ENCODE measurements around the gene BLOC1S4. TPM values are rescaled to one million over a fixed set of nuclear protein-coding genes. Genes with fewer than 3 reads are reported as not detected.
"Not testable (repeated sequence)": the region's sequence is repeated elsewhere in the genome, so short reads cannot be mapped to it uniquely, and the experiment has no call there.

BLOC1S4 gene
- total RNA-seq, 1 experiment from 2014 or later = 14.9 TPM

DNA sequence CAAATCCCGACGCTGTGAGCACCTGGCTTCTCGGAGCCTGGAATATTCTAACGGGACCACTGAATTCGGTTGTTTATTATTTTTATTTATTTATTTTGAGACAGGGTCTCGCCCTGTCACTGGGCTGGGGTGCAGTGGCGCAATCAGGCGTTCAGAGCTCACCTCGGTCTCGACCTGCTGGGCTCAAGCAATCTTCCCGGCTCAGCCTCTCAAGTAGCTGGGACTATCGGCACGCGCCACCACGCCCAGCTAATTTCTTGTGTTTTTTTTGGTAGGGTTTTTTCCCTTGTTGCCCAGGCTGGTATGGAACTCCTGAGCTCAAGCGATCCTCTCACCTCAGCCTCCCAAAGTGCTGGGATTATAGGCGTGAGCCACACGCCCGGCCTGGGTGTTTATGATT lies 43.8 kb upstream of the BLOC1S4 start:
- H3K56ac ChIP-seq (ENCODE audit: insufficient read length, low read depth, low read length) = no peak overlapping the region
- peaks cover 6% of the 10 kb centered on the region in 2 experiments; a peak in 2 of 5 replicates for H3K9me3 Mint-ChIP-seq
- H3K27me3 Mint-ChIP-seq (ENCODE audit: low read depth) = peaks cover 26% of the 10 kb centered on the region
- peaks cover 23 to 27% (median 25%) of the 10 kb centered on the region in 3 experiments for H3K36me3 Mint-ChIP-seq (ENCODE audit: insufficient read depth in 1 of 3, low read depth in 3 of 3)
- H2BK12ac ChIP-seq (ENCODE audit: insufficient read length, low read depth, low read length) = no peak overlapping the region
- H4K20me1 ChIP-seq (ENCODE audit: control insufficient read depth, insufficient read depth, insufficient read length) = no peaks in the 10 kb centered on the region
- no peak overlapping the region for H3K4ac ChIP-seq (ENCODE audit: low read depth, low read length)
- H2AK5ac ChIP-seq (ENCODE audit: insufficient read length, low read length) = no peak overlapping the region
- no peak overlapping the region for H2BK15ac ChIP-seq (ENCODE audit: low read depth, low read length)
- no peak overlapping the region for H4K91ac ChIP-seq (ENCODE audit: insufficient read length, low read depth, low read length)
- peaks cover 29 to 33% of the 10 kb centered on the region in 2 experiments for H3K4me1 Mint-ChIP-seq
- no peak overlapping the region for H2BK20ac ChIP-seq (ENCODE audit: low read depth, low read length, poor library complexity, severe bottlenecking)
- peaks cover 5% of the 10 kb centered on the region for H3K23me2 ChIP-seq (ENCODE audit: insufficient read length, low read depth, low read length, poor library complexity, severe bottlenecking)
- DNase-seq = no peak
- H3K23ac ChIP-seq (ENCODE audit: insufficient read length, low read depth, low read length) = no peak overlapping the region
- H3K27ac Mint-ChIP-seq = no peak overlapping the region
- H3K4me3 Mint-ChIP-seq = no peak overlapping the region
- no peak overlapping the region for H2AFZ ChIP-seq (ENCODE audit: low read length)
- H2BK5ac ChIP-seq (ENCODE audit: insufficient read length, low read length) = no peak overlapping the region
- H4K8ac ChIP-seq (replicated peaks; ENCODE audit: insufficient read length, low read depth, low read length) = no peak overlapping the region
- TF ChIP-seq, protein P1, sequence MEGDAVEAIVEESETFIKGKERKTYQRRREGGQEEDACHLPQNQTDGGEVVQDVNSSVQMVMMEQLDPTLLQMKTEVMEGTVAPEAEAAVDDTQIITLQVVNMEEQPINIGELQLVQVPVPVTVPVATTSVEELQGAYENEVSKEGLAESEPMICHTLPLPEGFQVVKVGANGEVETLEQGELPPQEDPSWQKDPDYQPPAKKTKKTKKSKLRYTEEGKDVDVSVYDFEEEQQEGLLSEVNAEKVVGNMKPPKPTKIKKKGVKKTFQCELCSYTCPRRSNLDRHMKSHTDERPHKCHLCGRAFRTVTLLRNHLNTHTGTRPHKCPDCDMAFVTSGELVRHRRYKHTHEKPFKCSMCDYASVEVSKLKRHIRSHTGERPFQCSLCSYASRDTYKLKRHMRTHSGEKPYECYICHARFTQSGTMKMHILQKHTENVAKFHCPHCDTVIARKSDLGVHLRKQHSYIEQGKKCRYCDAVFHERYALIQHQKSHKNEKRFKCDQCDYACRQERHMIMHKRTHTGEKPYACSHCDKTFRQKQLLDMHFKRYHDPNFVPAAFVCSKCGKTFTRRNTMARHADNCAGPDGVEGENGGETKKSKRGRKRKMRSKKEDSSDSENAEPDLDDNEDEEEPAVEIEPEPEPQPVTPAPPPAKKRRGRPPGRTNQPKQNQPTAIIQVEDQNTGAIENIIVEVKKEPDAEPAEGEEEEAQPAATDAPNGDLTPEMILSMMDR (conservative IDR thresholded peaks at IDR 0.05) = no peak
- no peak overlapping the region for H3K27ac ChIP-seq (ENCODE audit: insufficient read length, low read depth, low read length)
- no peak overlapping the region for H3K4me2 ChIP-seq (ENCODE audit: insufficient read depth, insufficient read length, low read length)
- WGBS (ENCODE audit: extremely low coverage, insufficient read length, low lambda C conversion rate) = no CpG with 5 or more reads among the region's 19 CpGs
- no peak overlapping the region for H3K14ac ChIP-seq (ENCODE audit: insufficient read depth, low read length)
- H3K79me1 ChIP-seq (ENCODE audit: insufficient read depth, low read depth, low read length, poor library complexity, severe bottlenecking) = peaks cover 6% of the 10 kb centered on the region
- no peaks in the 10 kb centered on the region; the same call in 1 of the 2 replicates for H3K27me3 ChIP-seq (ENCODE audit: insufficient read depth, low read length)
- H3K79me2 ChIP-seq (ENCODE audit: insufficient read depth, low read length) = peaks cover 12% of the 10 kb centered on the region; the same call in 1 of the 2 replicates
- H3K4me1 ChIP-seq (ENCODE audit: insufficient read depth, low read length) = peaks cover 5% of the 10 kb centered on the region
- H3K9me3 ChIP-seq (ENCODE audit: control insufficient read depth, low read depth, low read length) = no peaks in the 10 kb centered on the region
- no peak overlapping the region for H3K9ac ChIP-seq (ENCODE audit: extremely low read depth, insufficient read length, low read length)
- H4K5ac ChIP-seq (ENCODE audit: insufficient read length, low read depth, low read length) = no peak overlapping the region
- H3T11ph ChIP-seq (ENCODE audit: low read length) = no peak overlapping the region
- H3K18ac ChIP-seq (ENCODE audit: insufficient read length, low read depth, low read length) = no peak overlapping the region
- no peak overlapping the region for H2BK120ac ChIP-seq (ENCODE audit: low read depth, low read length, poor library complexity, severe bottlenecking)

DNA sequence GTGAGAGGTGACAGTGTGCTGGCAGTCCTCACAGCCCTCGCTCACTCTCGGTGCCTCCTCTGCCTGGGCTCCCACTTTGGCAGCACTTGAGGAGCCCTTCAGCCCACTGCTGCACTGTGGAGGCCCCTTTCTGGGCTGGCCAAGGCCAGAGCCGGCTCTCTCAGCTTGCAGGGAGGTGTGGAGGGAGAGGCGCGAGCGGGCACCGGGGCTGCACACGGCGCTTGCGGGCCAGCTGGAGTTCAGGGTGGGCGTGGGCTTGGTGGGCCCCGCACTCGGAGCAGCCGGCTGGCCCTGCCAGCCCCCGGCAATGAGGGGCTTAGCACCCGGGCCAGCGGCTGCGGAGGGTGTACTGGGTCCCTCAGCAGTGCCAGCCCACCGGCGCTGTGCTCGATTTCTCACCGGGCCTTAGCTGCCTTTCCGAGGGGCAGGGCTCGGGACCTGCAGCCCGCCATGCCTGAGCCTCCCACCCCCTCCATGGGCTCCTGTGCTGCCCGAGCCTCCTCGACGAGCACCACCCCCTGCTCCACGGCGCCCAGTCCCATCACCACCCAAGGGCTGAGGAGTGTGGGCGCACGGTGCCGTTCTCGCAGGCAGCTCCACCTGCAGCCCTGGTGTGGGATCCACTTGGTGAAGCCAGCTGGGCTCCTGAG lies 43.3 kb upstream of the BLOC1S4 start:
- H3K79me2 ChIP-seq (ENCODE audit: insufficient read depth, low read length) = peaks cover 12% of the 10 kb centered on the region; the same call in 1 of the 2 replicates
- H3K4me1 ChIP-seq (ENCODE audit: insufficient read depth, low read length); H3K23me2 ChIP-seq (ENCODE audit: insufficient read length, low read depth, low read length, poor library complexity, severe bottlenecking); H3K27ac ChIP-seq (ENCODE audit: insufficient read length, low read depth, low read length); H2AK5ac ChIP-seq (ENCODE audit: insufficient read length, low read length); H3T11ph ChIP-seq (ENCODE audit: low read length); H4K20me1 ChIP-seq (ENCODE audit: control insufficient read depth, insufficient read depth, insufficient read length); H3K27ac Mint-ChIP-seq; H3K18ac ChIP-seq (ENCODE audit: insufficient read length, low read depth, low read length); H2AFZ ChIP-seq (ENCODE audit: low read length); H3K27me3 ChIP-seq (ENCODE audit: insufficient read depth, low read length); H3K4me3 Mint-ChIP-seq; H2BK5ac ChIP-seq (ENCODE audit: insufficient read length, low read length); H4K5ac ChIP-seq (ENCODE audit: insufficient read length, low read depth, low read length); H2BK15ac ChIP-seq (ENCODE audit: low read depth, low read length); H3K79me1 ChIP-seq (ENCODE audit: insufficient read depth, low read depth, low read length, poor library complexity, severe bottlenecking); H2BK20ac ChIP-seq (ENCODE audit: low read depth, low read length, poor library complexity, severe bottlenecking); H2BK120ac ChIP-seq (ENCODE audit: low read depth, low read length, poor library complexity, severe bottlenecking); H4K91ac ChIP-seq (ENCODE audit: insufficient read length, low read depth, low read length); H3K14ac ChIP-seq (ENCODE audit: insufficient read depth, low read length); H4K8ac ChIP-seq (replicated peaks; ENCODE audit: insufficient read length, low read depth, low read length); H3K9me3 ChIP-seq (ENCODE audit: control insufficient read depth, low read depth, low read length); H3K56ac ChIP-seq (ENCODE audit: insufficient read length, low read depth, low read length); H3K4ac ChIP-seq (ENCODE audit: low read depth, low read length); H3K9me3 Mint-ChIP-seq; H2BK12ac ChIP-seq (ENCODE audit: insufficient read length, low read depth, low read length); DNase-seq; H3K4me2 ChIP-seq (ENCODE audit: insufficient read depth, insufficient read length, low read length); H3K9ac ChIP-seq (ENCODE audit: extremely low read depth, insufficient read length, low read length); H3K23ac ChIP-seq (ENCODE audit: insufficient read length, low read depth, low read length): not testable (repeated sequence)
- peaks cover 29 to 33% of the 10 kb centered on the region in 2 experiments for H3K4me1 Mint-ChIP-seq
- peaks cover 23% of the 10 kb centered on the region for H3K27me3 Mint-ChIP-seq (ENCODE audit: low read depth)
- WGBS (ENCODE audit: extremely low coverage, insufficient read length, low lambda C conversion rate) = no CpG with 5 or more reads among the region's 34 CpGs
- peaks cover 28 to 31% (median 29%) of the 10 kb centered on the region in 3 experiments for H3K36me3 Mint-ChIP-seq (ENCODE audit: insufficient read depth in 1 of 3, low read depth in 3 of 3)
